Measurements from ENCODE around the gene THOC2. TPM values are rescaled to one million over a fixed set of nuclear protein-coding genes. Genes with fewer than 3 reads are reported as not detected.
"Not testable (repeated sequence)": the region's sequence is repeated elsewhere in the genome, so short reads cannot be mapped to it uniquely, and the experiment has no call there.

THOC2 gene
- polyA plus RNA-seq, 3 donors: 113 to 143 (median 133) TPM

GRCh38 chrX:123695242-123695641, 37.6 kb downstream of the THOC2 start:
- DNase-seq (ENCODE audit: extremely low read depth in 1 of 11, low read depth in 9 of 11, low spot score in 4 of 11): no peak

GRCh38 chrX:123691776-123692175, 41.1 kb downstream of the THOC2 start:
- DNase-seq (ENCODE audit: extremely low read depth in 1 of 11, low read depth in 9 of 11, low spot score in 4 of 11): no peak

GRCh38 chrX:123688524-123688923, 44.3 kb downstream of the THOC2 start:
- DNase-seq (ENCODE audit: extremely low read depth in 1 of 11, low read depth in 9 of 11, low spot score in 4 of 11): no peak

- no peak for DNase-seq (ENCODE audit: extremely low read depth in 1 of 11, low read depth in 9 of 11, low spot score in 4 of 11)
These were observed 47.6 kb downstream of the THOC2 start for GRCh38 chrX:123685232-123685631.

- DNase-seq (ENCODE audit: extremely low read depth in 1 of 11, low read depth in 9 of 11, low spot score in 4 of 11): no peak
These were observed 50.7 kb downstream of the THOC2 start for GRCh38 chrX:123682186-123682585.

- DNase-seq (ENCODE audit: extremely low read depth in 1 of 11, low read depth in 9 of 11, low spot score in 4 of 11): not testable (repeated sequence)
These were observed 53.0 kb downstream of the THOC2 start for GRCh38 chrX:123679733-123680460.

- no peak for DNase-seq (ENCODE audit: extremely low read depth in 1 of 11, low read depth in 9 of 11, low spot score in 4 of 11)
These were observed 57.7 kb downstream of the THOC2 start for GRCh38 chrX:123675154-123675553.

GRCh38 chrX:123673813-123674212, 59.0 kb downstream of the THOC2 start:
- no peak for DNase-seq (ENCODE audit: extremely low read depth in 1 of 11, low read depth in 9 of 11, low spot score in 4 of 11)

GRCh38 chrX:123665197-123665596, 67.7 kb downstream of the THOC2 start:
- no peak for DNase-seq (ENCODE audit: extremely low read depth in 1 of 11, low read depth in 9 of 11, low spot score in 4 of 11)

GRCh38 chrX:123664467-123665167, 68.2 kb downstream of the THOC2 start:
- DNase-seq (ENCODE audit: extremely low read depth in 1 of 11, low read depth in 9 of 11, low spot score in 4 of 11): not testable (repeated sequence)

GRCh38 chrX:123663720-123664119, 69.1 kb downstream of the THOC2 start:
- not testable (repeated sequence) for DNase-seq (ENCODE audit: extremely low read depth in 1 of 11, low read depth in 9 of 11, low spot score in 4 of 11)

- not testable (repeated sequence) for DNase-seq (ENCODE audit: extremely low read depth in 1 of 11, low read depth in 9 of 11, low spot score in 4 of 11)
These were observed 76.3 kb downstream of the THOC2 start for GRCh38 chrX:123656507-123656906.

- not testable (repeated sequence) for DNase-seq (ENCODE audit: extremely low read depth in 1 of 11, low read depth in 9 of 11, low spot score in 4 of 11)
These were observed 84.1 kb downstream of the THOC2 start for GRCh38 chrX:123648811-123649181.

GRCh38 chrX:123648028-123648810, 84.6 kb downstream of the THOC2 start:
- DNase-seq (ENCODE audit: extremely low read depth in 1 of 11, low read depth in 9 of 11, low spot score in 4 of 11): peak; percentile 15 to 70 (median 43)

- DNase-seq (ENCODE audit: extremely low read depth in 1 of 11, low read depth in 9 of 11, low spot score in 4 of 11): no peak
These were observed 85.6 kb downstream of the THOC2 start for GRCh38 chrX:123647244-123647643.

GRCh38 chrX:123629502-123629901, 103.3 kb downstream of the THOC2 start:
- no peak for DNase-seq (ENCODE audit: extremely low read depth in 1 of 11, low read depth in 9 of 11, low spot score in 4 of 11)

GRCh38 chrX:123626962-123627361, 105.9 kb downstream of the THOC2 start:
- no peak for DNase-seq (ENCODE audit: extremely low read depth in 1 of 11, low read depth in 9 of 11, low spot score in 4 of 11)

- DNase-seq (ENCODE audit: extremely low read depth in 1 of 11, low read depth in 9 of 11, low spot score in 4 of 11): no peak
These were observed 106.9 kb downstream of the THOC2 start for GRCh38 chrX:123625952-123626351.

- no peak for DNase-seq (ENCODE audit: extremely low read depth in 1 of 11, low read depth in 9 of 11, low spot score in 4 of 11)
These were observed 107.4 kb downstream of the THOC2 start for GRCh38 chrX:123625477-123625876.

- no peak for DNase-seq (ENCODE audit: extremely low read depth in 1 of 11, low read depth in 9 of 11, low spot score in 4 of 11)
These were observed 115.8 kb downstream of the THOC2 start for GRCh38 chrX:123617007-123617406.
